ENCODE results near the gene PRR35. TPM values are rescaled to one million over a fixed set of nuclear protein-coding genes. Genes with fewer than 3 reads are reported as not detected.
A peak's percentile ranks its signal among the peaks of the same experiment; 100 is the strongest.

The PRR35 gene
- total RNA-seq, 1 donor, result under 0.01 TPM

- Histone ChIP-seq H3K27me3 (ENCODE audit: insufficient read depth, low read length) (no peaks in the 10 kb centered on the region), H3K4me2 (ENCODE audit: insufficient read depth, low read length) (no peak overlapping the region), H3K4me1 (ENCODE audit: insufficient read depth, low read length) (peaks cover 21% of the 10 kb centered on the region), H3K79me2 (ENCODE audit: insufficient read depth, low read length) (peaks cover 78% of the 10 kb centered on the region), H3K27ac (ENCODE audit: low read depth, low read length) (no peak overlapping the region), H2AFZ (ENCODE audit: low read length) (no peak overlapping the region), H3K36me3 (ENCODE audit: insufficient read depth, low read length) (no peaks in the 10 kb centered on the region), H4K20me1 (ENCODE audit: insufficient read depth, low read length) (peaks cover 59% of the 10 kb centered on the region), H3K9me3 (ENCODE audit: low read depth, low read length) (no peaks in the 10 kb centered on the region), H3K4me3 (ENCODE audit: insufficient read depth, low read length) (no peak overlapping the region)
- TF ChIP-seq, protein P1, sequence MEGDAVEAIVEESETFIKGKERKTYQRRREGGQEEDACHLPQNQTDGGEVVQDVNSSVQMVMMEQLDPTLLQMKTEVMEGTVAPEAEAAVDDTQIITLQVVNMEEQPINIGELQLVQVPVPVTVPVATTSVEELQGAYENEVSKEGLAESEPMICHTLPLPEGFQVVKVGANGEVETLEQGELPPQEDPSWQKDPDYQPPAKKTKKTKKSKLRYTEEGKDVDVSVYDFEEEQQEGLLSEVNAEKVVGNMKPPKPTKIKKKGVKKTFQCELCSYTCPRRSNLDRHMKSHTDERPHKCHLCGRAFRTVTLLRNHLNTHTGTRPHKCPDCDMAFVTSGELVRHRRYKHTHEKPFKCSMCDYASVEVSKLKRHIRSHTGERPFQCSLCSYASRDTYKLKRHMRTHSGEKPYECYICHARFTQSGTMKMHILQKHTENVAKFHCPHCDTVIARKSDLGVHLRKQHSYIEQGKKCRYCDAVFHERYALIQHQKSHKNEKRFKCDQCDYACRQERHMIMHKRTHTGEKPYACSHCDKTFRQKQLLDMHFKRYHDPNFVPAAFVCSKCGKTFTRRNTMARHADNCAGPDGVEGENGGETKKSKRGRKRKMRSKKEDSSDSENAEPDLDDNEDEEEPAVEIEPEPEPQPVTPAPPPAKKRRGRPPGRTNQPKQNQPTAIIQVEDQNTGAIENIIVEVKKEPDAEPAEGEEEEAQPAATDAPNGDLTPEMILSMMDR (IDR thresholded peaks at IDR 0.05; ENCODE audit: extremely low read depth, low read depth, low read length), result no peak
- peak; percentile 66 for DNase-seq (ENCODE audit: insufficient read length, low spot score, missing footprints)
These were observed 31.8 kb downstream of the PRR35 start for GRCh38 chr16:591892-592517.

- no peak overlapping the region for H3K27ac ChIP-seq (ENCODE audit: low read depth, low read length)
- TF ChIP-seq, protein P1 (IDR thresholded peaks at IDR 0.05; ENCODE audit: extremely low read depth, low read depth, low read length), result no peak
- no peak overlapping the region for H2AFZ ChIP-seq (ENCODE audit: low read length)
- peaks cover 17% of the 10 kb centered on the region for H3K4me1 ChIP-seq (ENCODE audit: insufficient read depth, low read length)
- H3K27me3 ChIP-seq (ENCODE audit: insufficient read depth, low read length), result no peaks in the 10 kb centered on the region
- no peaks in the 10 kb centered on the region for H3K36me3 ChIP-seq (ENCODE audit: insufficient read depth, low read length)
- DNase-seq (ENCODE audit: insufficient read length, low spot score, missing footprints), result peak; percentile 78
- no peak overlapping the region for H3K4me3 ChIP-seq (ENCODE audit: insufficient read depth, low read length)
- peaks cover 57% of the 10 kb centered on the region for H4K20me1 ChIP-seq (ENCODE audit: insufficient read depth, low read length)
- no peak overlapping the region for H3K4me2 ChIP-seq (ENCODE audit: insufficient read depth, low read length)
- peaks cover 76% of the 10 kb centered on the region for H3K79me2 ChIP-seq (ENCODE audit: insufficient read depth, low read length)
- no peaks in the 10 kb centered on the region for H3K9me3 ChIP-seq (ENCODE audit: low read depth, low read length)
These were observed 32.5 kb downstream of the PRR35 start for GRCh38 chr16:592518-593306.

- H4K20me1 ChIP-seq (ENCODE audit: insufficient read depth, low read length), result peaks cover 55% of the 10 kb centered on the region
- H3K79me2 ChIP-seq (ENCODE audit: insufficient read depth, low read length), result peaks cover 69% of the 10 kb centered on the region
These were observed 33.2 kb downstream of the PRR35 start for GRCh38 chr16:593406-593805.

More at GRCh38 chr16:593406-593805, 33.2 kb downstream of the PRR35 start:
- H2AFZ ChIP-seq (ENCODE audit: low read length), result no peak overlapping the region
- no peak overlapping the region for H3K4me3 ChIP-seq (ENCODE audit: insufficient read depth, low read length)
- peaks cover 10% of the 10 kb centered on the region for H3K4me1 ChIP-seq (ENCODE audit: insufficient read depth, low read length)
- no peak overlapping the region for H3K27ac ChIP-seq (ENCODE audit: low read depth, low read length)
- TF ChIP-seq, protein P1 (IDR thresholded peaks at IDR 0.05; ENCODE audit: extremely low read depth, low read depth, low read length), result no peak
- H3K4me2 ChIP-seq (ENCODE audit: insufficient read depth, low read length), result no peak overlapping the region
- peak; percentile 78 for DNase-seq (ENCODE audit: insufficient read length, low spot score, missing footprints)
- no peaks in the 10 kb centered on the region for H3K9me3 ChIP-seq (ENCODE audit: low read depth, low read length)
- no peaks in the 10 kb centered on the region for H3K27me3 ChIP-seq (ENCODE audit: insufficient read depth, low read length)
- H3K36me3 ChIP-seq (ENCODE audit: insufficient read depth, low read length), result no peaks in the 10 kb centered on the region

All from osteoblast (primary cell).